NCI-H1105 treated with DMSO at 0.1 percent for 48 hours (cell line): ENCODE measurements around the gene NETO2.
A peak's percentile ranks its signal among the peaks of the same experiment; 100 is the strongest.
"Not testable (repeated sequence)": the region's sequence is repeated elsewhere in the genome, so short reads cannot be mapped to it uniquely, and the experiment has no call there.

Experiments used
- DNase-seq: peaks from one replicate; lab custom pipeline; 2025; lab: John Stamatoyannopoulos, UW

Gene NETO2

DNA sequence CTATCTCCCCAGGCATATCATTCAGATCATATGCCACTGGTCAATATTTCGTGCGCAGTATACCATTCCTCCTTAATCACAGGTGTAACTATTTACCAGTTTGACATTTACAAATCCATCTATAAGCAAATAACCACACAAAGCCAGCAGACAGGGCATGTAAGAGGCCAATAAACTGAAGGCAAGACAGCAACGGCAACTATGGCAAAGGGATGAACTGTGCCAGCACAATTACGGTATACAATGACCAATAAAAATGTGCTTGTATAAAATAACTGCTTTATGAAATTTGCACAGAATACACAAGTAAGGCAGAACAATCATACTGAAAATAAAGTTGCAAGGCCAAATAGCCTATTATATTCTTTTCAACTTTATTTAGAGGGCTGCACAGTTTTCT lies 9.2 kb downstream of the NETO2 start:
- no peak for DNase-seq

DNA sequence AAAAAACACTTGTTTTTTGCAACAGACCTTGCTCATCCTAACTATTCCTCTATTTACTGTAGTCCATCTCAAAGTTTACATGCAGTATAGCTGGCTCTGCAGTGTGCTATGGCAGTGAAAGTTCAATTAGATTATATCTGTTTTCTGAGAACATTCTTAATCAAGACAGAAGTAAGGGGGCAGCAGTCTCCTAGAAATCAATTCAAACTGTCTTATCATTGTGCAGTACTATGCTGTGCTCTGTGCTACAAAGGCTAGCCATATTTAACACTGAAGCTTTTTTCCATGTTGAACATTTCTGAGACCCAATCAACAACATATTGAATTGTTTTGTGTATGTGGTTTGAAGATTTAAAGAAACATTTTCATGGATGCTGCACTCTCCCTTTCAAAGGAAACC lies 11.4 kb downstream of the NETO2 start:
- DNase-seq = peak; percentile 13

DNA sequence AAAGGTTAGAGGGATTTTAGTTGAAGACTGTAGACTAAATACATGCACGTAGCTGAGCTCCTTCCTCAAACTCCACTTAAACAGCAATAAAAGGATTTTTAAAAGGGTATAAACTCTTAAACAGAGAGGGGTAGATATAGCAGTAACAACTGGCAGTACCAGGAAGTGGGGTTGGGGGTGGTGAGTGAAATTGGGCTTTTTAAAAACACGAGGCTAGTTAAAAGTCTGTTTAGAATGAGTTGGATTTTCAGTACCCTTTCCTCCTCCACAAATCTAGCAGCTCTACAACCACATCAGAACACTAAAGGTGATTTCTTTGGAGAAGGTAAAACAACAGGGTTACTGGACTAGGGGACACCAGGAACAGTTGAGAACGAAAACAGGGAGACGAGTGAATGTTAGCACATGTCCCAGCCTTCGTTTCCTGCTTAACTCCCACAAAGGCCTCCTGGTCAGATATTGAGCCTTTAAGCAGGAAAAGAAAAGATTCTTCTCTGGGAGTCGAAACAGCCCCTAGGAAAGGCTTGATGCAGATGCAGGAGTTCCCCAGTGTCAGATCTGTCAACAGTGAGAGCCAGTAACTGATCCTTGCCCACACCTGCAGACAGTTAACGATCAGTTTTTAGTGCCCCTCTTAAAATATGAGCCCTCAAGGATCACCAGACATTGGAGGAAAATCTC lies 13.8 kb downstream of the NETO2 start:
- DNase-seq = no peak

DNA sequence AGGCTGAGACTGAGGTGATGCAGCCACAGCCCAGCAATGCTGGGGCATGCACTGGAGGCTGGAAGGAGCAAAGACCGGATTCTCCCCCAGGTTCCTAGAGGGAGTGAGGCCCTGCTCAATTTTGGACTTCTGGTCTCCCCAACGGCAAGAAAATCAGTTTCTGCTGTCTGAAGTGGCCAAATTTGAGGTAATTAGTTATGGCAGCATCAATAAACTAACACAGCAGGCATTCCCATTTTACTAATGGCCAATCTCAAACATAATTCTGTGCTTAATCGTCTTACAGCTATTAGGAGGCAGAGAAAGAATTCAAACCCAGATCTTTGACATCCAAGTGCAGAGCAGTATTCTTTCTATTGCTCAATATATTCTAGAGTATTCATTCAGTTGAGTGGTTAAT lies 16.2 kb downstream of the NETO2 start:
- DNase-seq = no peak

DNA sequence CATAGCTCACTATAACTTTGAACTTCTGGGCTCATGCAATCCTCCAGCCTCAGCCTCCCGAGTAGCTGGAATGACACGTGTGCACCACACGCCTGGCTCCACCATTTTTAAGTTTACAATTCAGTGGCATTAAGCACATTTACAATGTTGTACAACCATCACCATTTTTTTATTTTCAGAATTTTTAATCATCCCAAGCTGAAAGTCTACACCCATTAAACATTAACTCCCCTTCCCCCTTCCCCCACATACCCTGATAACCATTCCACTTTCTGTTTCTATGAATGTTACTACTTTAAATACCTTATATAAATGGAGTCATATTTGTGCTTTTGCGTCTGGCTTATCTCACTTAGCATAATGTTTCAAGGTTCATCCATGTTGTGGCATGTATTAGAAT lies 18.0 kb downstream of the NETO2 start:
- DNase-seq = no peak

DNA sequence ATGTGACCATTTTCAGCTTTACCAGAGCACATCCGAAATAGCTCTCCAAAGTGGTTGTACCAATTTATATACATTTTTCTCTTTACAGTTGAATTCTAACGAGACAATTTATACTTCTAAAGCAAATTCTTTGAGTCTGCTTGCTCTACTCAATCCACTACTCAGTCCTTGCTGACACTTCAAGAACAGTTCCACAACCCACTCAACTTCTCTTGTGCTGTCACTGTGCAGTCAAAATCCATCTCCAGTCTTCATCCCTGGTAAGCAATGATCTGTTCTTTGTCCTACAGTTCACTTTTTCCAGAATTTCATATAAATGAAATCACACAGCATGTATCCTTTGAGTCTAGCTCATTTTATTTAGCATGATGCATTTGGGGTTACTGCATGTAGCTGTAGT lies 30.6 kb downstream of the NETO2 start:
- no peak for DNase-seq

DNA sequence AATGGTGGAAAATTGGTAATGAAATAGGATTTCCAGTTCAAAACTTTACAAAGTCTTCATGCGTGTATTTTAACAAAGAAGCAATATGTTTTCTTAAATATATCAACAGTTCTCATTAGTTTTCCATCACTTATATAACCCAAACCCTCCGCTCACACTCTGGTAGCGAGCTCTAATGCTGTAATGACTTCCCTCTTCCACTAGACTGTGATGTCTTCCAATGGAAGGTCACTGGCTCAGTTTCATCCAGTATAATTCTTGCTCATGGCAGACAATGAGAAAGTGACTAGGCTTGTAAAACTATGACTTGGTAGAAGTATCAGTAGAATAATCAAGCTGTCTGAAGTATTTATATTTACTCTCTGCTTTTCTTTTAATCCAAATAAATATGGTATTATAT lies 32.8 kb downstream of the NETO2 start:
- no peak for DNase-seq

DNA sequence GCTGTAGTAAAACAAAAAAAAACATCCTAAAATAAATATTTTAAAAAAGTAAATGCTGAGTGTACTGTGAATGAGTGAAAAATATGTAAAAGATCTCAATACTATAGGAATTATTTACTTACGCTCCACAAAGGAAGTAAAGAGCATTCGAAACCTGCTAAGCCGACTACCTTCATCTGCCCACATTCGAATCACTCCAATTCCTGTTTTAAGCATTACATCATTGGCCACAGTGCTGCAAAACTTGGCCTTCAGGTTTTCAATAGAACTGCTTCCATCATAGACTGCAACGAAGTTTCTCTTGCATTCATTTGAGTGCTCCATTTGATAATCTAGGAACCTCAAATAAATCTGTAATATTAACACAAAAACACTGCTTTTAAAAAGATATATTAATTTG lies 34.4 kb downstream of the NETO2 start:
- DNase-seq = no peak

DNA sequence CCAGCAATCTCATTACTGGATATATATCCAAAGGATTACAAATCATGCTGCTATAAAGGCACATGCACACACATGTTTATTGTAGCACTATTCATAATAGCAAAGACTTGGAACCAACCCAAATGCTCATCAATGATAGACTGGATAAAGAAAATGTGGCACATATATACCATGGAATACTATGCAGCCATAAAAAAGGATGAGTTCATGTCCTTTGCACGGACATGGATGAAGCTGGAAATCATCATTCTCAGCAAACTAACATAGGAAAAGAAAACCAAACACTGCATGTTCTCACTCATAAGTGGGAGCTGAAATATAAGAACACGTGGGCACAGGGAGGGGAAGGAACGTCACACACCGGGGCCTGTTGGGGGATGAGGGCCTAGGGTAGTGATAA lies 40.8 kb downstream of the NETO2 start:
- DNase-seq = not testable (repeated sequence)

DNA sequence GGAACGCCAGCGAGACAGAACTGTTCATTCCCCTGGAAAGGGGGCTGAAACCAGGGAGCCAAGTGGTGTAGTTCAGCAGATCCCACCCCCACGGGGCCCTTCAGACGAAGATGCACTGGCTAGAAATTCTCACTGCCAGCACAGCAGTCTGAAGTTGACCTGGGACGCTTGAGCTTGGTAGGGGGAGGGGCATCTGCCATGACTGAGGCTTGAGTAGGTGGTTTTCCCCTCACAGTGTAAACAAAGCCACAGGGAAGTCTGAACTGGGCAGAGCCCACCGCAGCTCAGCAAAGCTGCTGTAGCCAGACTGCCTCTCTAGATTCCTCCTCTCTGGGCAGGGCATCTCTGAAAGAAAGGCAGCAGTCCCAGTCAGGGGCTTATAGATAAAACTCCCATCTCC lies 46.6 kb downstream of the NETO2 start:
- not testable (repeated sequence) for DNase-seq

DNA sequence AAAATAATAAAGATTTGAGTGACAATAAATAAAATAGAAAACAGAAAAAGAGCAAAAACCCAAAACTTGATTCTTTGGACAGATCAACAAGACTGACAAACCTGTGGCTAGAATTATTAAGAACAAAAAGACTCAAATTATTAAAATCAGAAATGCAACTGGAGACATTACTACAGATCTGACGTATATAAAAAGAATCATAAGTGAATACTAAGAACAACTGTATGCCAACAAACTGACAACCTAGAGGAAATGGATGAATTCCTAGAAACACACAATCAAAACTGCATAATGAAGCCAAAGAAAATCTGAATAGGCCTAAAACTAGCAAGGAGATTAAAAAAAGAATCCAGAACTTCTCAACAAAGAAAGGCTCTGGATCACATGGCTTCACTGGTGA lies 47.4 kb downstream of the NETO2 start:
- no peak for DNase-seq

DNA sequence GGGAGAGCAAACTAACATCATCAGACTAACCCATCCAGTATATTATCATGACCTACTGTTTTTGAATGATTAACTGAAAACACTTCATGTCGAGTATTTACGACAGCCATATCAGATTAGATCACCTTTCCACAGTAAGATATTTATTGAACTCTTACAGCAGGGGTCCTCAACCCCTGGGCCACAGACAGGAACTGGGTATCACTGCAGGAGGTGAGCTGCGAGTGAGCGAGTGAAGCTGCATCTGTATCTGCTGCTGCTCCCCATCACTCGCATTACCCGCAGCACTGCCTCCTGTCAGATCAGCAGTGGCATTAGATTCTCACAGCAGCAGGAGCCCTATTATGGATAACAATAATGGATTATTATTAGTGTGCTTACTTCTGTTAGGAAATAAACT lies 59.5 kb downstream of the NETO2 start:
- DNase-seq = no peak

DNA sequence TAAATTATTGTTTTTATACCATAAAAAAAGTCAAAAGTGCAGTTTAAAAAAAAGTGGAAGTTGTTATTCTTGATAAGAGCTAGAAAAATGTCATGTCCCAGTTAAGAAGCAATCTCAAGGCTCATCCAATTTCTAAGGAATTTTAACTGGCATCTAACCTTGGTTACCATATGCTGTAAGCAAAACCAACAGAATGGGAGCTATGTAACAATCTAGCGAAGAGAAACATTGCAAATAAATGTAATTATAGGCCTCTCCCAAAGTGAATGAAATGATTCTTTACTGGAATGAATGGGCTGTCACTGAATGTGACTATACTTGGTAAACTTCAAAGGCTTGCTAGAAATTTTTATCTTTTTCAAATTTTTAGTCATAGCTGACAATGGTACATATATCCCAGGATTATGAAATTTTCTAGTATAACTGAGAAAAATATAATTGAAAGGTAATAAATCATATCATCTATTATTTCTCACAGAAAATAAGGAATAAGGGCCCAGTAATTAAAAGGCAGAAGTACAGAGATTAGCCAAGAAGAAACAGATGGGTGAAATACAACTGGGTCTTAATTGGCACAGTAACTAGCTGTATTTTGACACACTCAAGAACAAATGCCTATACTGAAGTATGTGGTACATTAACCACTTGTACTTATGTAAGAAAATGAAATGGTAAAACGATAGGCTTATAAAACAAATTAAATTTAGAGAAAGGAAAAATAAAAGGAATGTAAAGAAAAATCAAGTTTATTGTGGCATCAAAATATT lies 61.5 kb downstream of the NETO2 start:
- DNase-seq = no peak

DNA sequence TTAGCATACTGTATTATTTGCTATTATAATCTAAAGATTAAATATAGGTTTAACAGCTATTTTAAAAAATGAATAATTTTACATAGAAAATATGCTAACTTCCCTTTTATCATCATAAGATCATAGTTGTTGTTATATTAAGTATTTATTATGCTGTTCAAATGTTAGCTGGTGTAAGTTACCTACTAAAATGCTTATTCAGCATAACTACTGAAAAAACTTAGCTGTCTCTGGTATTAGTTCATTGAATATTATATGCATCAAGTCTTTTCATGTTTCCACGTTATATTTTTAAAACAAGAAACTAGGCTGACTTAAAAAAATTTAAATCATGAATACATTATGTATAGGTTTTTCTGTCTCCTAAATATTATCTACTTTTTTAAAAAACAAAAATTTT lies 62.6 kb downstream of the NETO2 start:
- DNase-seq = no peak

DNA sequence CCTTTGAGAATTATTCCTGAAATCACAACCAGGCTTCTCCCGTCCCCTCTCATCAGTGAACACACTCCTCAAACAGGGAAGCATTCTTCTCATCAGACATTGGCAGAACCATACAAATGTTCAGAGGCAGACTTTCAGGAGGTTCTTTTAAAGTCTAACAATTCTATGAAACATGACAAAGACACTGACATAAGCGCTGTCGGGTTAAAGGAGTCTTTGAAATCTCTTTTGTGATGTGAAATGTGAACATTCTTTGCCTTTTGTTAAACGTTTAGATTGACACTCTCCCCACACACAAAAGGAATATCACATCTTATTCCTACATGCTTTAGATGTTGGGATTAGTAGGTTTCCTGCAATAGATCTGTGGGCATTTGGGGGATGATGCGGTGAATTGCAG lies 63.9 kb downstream of the NETO2 start:
- no peak for DNase-seq

DNA sequence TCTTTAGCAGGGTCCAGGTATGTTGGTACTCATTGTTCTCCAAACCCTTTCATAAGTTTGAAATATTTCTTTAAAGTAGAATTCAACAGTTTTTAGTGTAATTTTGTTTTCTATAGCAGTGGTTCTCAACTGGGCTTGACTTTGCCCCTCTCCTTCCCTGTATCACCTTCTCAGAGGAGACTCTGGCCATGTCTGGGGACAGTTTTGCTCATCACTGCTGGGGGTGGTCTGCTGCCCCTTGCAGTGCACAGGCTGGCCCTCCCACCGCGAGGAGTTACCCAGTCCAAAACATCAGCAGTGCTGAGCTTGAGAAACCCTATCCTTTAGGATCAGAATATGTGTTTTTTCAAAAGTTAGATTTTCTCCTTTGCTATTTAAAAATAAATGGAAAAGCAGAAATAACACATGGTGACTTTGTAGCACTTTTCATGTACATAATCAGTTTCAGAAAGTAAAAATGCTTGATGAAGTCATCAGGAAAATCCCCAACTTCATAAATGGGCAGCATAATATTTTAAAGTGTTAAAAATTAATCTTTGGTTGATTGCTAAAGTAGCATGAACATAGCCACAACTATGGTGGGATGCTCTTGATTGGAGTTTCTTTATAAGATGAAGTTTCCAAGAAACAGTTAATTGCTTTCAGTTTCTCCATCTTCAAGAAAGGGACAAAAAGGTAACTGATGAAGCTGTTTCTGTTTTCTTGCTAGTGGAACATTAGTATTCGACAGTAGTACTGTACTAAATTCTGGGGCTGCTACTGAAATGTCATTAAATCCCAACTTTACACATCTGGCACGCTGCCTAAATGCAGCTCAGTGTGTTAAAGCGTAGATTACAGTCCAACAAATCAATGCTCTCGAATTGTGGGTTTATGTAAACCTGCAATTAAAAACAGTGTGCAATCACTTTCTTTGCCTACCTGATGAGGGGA lies 70.3 kb downstream of the NETO2 start:
- peak; percentile 42 for DNase-seq

DNA sequence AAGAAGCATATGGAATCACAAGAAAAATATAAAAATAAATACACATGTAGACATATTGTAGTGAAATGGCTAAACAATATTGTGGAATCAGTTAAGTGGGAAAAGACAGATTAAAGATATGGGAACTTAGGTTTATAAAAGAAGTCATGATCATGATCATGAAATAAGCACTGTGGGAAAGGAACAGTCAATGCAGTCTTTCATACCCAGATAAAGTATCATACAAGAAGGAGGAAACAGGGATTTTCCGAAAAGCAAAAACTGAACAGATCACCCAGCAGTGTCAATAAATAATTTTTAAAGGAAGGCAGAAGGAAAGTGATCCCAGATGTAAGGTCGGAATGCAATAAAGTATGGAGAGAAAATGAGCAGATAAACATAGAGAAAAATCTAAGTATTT lies 71.6 kb downstream of the NETO2 start:
- no peak for DNase-seq

DNA sequence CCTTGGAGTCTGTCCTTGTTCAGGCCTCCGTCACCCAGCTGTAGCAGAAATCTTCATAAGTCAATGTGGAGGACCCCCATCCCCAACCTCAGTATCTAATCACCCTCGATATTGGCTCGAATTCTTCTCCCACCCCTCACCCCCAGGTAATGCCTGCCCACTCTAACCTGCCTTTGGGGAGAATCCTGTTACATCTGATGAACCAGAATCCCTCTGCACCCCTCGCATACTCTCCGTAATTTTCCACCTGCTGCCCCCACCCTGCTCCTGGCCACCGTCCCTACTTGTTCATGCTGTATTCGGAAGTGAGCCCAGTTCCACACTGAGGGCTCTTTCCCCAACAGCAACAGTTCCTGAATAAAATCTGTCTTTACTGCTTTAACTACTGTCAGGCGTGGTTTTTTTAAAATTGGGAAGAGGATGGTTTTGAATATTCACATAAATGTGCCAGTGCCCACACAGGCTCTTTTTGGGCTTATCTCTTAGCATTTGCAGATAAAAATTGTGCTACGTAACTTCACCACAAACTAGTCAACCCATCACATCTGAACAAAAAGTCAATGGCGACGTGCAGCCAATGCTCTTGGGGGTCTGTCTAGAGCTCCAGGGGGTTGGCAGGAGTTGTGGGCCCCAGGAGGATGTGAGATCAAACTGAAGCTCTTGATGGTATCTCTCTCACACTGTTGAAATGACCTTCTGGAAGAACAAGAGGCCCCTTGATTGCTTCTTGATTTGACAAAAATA lies 73.7 kb downstream of the NETO2 start:
- DNase-seq = no peak

DNA sequence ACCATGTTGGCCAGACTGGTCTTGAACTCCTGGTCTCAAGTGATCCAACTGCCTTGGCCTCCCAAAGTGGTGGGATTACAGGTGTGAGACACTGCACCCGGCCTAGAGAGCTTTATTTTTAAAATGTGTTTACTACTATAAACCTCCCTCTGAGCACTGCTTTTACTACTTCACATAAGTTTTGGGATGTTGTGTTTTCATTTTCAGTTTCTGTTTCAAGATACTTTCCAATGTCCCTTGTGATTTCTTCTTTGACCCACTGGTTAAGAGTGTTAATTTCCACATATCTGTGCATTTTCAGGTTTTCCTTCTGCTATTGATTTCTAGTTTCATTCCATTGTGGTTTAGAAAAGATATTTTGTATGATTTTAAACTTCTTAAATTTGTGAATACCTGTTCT lies 74.4 kb downstream of the NETO2 start:
- no peak for DNase-seq

DNA sequence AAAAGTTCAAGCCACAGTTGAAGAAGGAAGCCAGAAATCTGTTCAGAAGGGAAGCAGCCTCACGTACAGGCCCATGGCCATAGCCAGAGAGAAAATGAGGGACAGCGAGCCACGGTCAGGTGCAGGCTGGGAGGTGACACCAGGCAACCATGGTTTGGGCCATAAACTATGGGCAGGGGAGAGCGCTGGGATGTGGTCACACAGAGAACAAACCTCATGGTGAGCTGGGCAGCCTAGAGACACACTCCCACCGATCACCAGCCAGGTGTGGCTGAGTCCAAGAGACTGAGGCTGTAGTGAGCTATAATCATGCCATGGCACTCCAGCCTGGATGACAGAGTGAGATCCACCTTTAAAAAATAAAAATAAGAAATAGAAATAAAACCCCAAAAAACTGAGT lies 76.5 kb downstream of the NETO2 start:
- no peak for DNase-seq

DNA sequence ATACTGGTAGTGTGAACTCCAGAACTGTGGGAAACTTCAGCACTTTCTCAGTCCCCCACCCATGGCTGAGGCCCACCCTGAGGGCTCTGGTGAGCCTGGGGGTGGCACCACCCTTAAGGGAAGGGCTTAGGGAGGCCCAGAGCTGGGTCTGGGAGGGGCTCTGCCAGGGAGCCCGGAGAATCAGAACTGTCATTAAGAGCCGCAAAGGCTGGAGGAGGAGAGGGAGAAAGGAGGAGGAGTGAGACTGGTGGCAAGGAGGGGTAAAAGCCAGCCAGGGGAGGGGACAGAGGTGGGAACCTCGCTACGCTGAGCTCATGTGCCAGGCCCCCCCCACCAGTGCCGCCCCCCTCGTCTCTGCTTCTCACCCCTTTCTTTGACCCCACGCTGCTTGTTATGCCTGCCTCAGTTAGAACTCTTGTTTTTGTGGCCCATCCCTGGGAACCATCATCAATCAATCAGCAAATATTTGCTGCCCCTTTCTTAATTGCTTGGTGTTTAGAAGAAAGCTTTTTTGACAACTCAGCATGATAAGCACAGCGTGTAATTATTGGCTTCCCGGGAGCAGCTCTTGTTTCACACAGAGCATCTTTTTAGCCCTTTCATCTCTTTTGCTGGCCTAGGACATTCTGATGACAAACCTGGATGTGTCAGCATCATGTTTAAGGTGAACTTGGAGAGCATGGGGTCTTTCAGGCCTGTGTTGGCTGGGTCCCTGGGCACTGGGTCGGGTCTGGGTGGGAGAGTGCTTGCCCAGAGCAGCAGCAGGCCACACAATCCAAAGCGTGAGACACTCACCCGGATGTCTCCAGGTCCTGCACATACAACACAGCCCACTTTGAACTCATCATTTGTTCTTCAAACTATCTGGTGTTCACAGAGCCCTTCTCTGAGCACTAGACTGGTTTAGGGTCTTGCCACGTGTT lies 77.7 kb downstream of the NETO2 start:
- no peak for DNase-seq
